MCF 10A (cell line): ENCODE measurements around the gene AATK. TPM values are rescaled to one million over a fixed set of nuclear protein-coding genes. Genes with fewer than 3 reads are reported as not detected.

Experiments
- BruUV-seq: library from RNA; stranded (reverse); fragments of 400-500 nt; replicated peaks from 2 replicates; lab custom pipeline; 2021; lab: Mats Ljungman, UMichigan
- CTCF ChIA-PET: fragments of 300-600 bp; sonication (Branson Sonifier 250); formaldehyde crosslinking; extraction: SDS; loops from one replicate; lab custom pipeline; 2021; ENCODE audit warnings: antibody characterized with exemption, inconsistent platforms; lab: Yijun Ruan, JAX
- POLR2A ChIA-PET: fragments of 300-600, 350-650 bp; sonication (Branson Sonifier 250); formaldehyde crosslinking; extraction: SDS; loops from one replicate; lab custom pipeline; 2020; ENCODE audit warnings: antibody characterized with exemption, inconsistent platforms; lab: Yijun Ruan, JAX
- DNase-seq: peaks from one replicate; pipeline ENCODE4 v3.0.0-alpha.2; 2018; ENCODE audit not compliant: unreplicated experiment
- H3K27ac Mint-ChIP-seq: one replicate; pipeline ENCODE4 v1.8.0; 2022; ENCODE audit warnings: mild to moderate bottlenecking, low read depth, mixed read lengths; ENCODE audit not compliant: unreplicated experiment
- H3K27me3 Mint-ChIP-seq: one replicate; pipeline ENCODE4 v1.8.0; 2022; ENCODE audit warnings: mixed read lengths; ENCODE audit not compliant: insufficient read depth, unreplicated experiment
- H3K36me3 Mint-ChIP-seq: one replicate; pipeline ENCODE4 v1.8.0; 2022; ENCODE audit warnings: mild to moderate bottlenecking, moderate library complexity, mixed read lengths; ENCODE audit not compliant: insufficient read depth, unreplicated experiment
- H3K4me1 Mint-ChIP-seq: one replicate; pipeline ENCODE4 v1.8.0; 2022; ENCODE audit warnings: mixed read lengths; ENCODE audit not compliant: insufficient read depth, unreplicated experiment
- H3K4me3 Mint-ChIP-seq: one replicate; pipeline ENCODE4 v1.8.0; 2022; ENCODE audit warnings: mild to moderate bottlenecking, moderate library complexity, mixed read lengths; ENCODE audit not compliant: unreplicated experiment
- H3K9me3 Mint-ChIP-seq: one replicate; pipeline ENCODE4 v1.8.0; 2022; ENCODE audit warnings: mixed read lengths; ENCODE audit not compliant: unreplicated experiment
- CTCF ChIP-seq: fragments of 200-600 bp; IDR thresholded peaks from one replicate; pipeline ENCODE4 v1.8.0; 2022; ENCODE audit warnings: antibody characterized with exemption, mild to moderate bottlenecking; ENCODE audit not compliant: unreplicated experiment
- intact Hi-C: fragments of 100-400 bp; cut with micrococcal nuclease; formaldehyde crosslinking; loops from 2 replicates; pipeline ENCODE4 v1.14.1; 2022
- total RNA-seq: library from RNA; stranded (reverse); gene quantifications from 2 replicates; pipeline ENCODE4 v1.2.3, GENCODE V29; 2022

AATK gene
- total RNA-seq, 1 experiment from 2014 or later, result 1.4 TPM

- TF ChIP-seq CTCF, result no peak
- H3K27ac Mint-ChIP-seq, result no peak overlapping the region
- no TSS peak for BruUV-seq
- peaks cover 6% of the 10 kb centered on the region for H3K36me3 Mint-ChIP-seq
- POLR2A ChIA-PET, result interaction anchor here (0.6 kb wide), 1 partner anchor 114 kb away, joined by 3 read pairs; the partner anchor contains the start of genes NDUFAF8 and TEPSIN
- no peaks in the 10 kb centered on the region for H3K27me3 Mint-ChIP-seq
- intact Hi-C loops, result no loop called here
- H3K4me3 Mint-ChIP-seq, result no peak overlapping the region
- H3K9me3 Mint-ChIP-seq, result no peaks in the 10 kb centered on the region
- CTCF ChIA-PET, result interaction anchor here (0.7 kb wide), 1 partner anchor 17 kb away, joined by 3 read pairs; no protein-coding TSS in a partner anchor
- DNase-seq, result peak; percentile 38
- no peaks in the 10 kb centered on the region for H3K4me1 Mint-ChIP-seq
Measured at GRCh38 chr17:81125573-81126081, 40.4 kb downstream of the AATK start.

GRCh38 chr17:81124377-81124776 is 41.6 kb downstream of the AATK start:
- Mint-ChIP-seq H3K27ac (no peak overlapping the region), H3K4me3 (no peak overlapping the region), H3K9me3 (no peaks in the 10 kb centered on the region), H3K27me3 (no peaks in the 10 kb centered on the region), H3K4me1 (no peaks in the 10 kb centered on the region), H3K36me3 (peaks cover 12% of the 10 kb centered on the region)
- DNase-seq, result no peak
- intact Hi-C loops, result no loop called here
- ChIA-PET POLR2A (no interaction called here), CTCF (no interaction called here)
- no peak for TF ChIP-seq CTCF
- no TSS peak for BruUV-seq

GRCh38 chr17:81123052-81124048 is 42.7 kb downstream of the AATK start:
- H3K4me1 Mint-ChIP-seq, result peaks cover 4% of the 10 kb centered on the region
- CTCF ChIA-PET, result interaction anchor here (1.2 kb wide), 1 partner anchor 99 kb away, joined by 3 read pairs; no protein-coding TSS in a partner anchor
- peaks cover 19% of the 10 kb centered on the region for H3K36me3 Mint-ChIP-seq
- TF ChIP-seq CTCF, result no peak
- H3K4me3 Mint-ChIP-seq, result no peak overlapping the region
- intact Hi-C loops, result no loop called here
- H3K27ac Mint-ChIP-seq, result no peak overlapping the region
- no peak for DNase-seq
- no peaks in the 10 kb centered on the region for H3K27me3 Mint-ChIP-seq
- H3K9me3 Mint-ChIP-seq, result no peaks in the 10 kb centered on the region
- POLR2A ChIA-PET, result no interaction called here
- no TSS peak for BruUV-seq
